Trophoblast cell (in vitro differentiated cells and primary cell): Measurements from ENCODE around the gene CHST11.

ENCODE experiments used
- DNase-seq, 2 donors: peaks; one replicate each; pipeline ENCODE4 v3.0.0-alpha.2; 2016
- H2AFZ ChIP-seq: 2 replicates; pipeline ENCODE4 v1.6.1; 2013; ENCODE audit warnings: low read length, moderate library complexity, mild to moderate bottlenecking; ENCODE audit not compliant: insufficient read depth, poor library complexity
- H2AK5ac ChIP-seq: 2 replicates; pipeline ENCODE4 v1.6.1; 2013; ENCODE audit warnings: mild to moderate bottlenecking, low read length
- H2BK120ac ChIP-seq: 2 replicates; pipeline ENCODE4 v1.6.1; 2013; ENCODE audit warnings: low read length, mild to moderate bottlenecking, moderate library complexity; ENCODE audit not compliant: insufficient read depth, poor library complexity
- H2BK12ac ChIP-seq: 2 replicates; pipeline ENCODE4 v1.6.1; 2013; ENCODE audit warnings: mild to moderate bottlenecking, low read length, moderate library complexity
- H2BK5ac ChIP-seq: 2 replicates; pipeline ENCODE4 v1.6.1; 2013; ENCODE audit warnings: low read length, low read depth, moderate library complexity, mild to moderate bottlenecking; ENCODE audit not compliant: poor library complexity
- H3K14ac ChIP-seq: 2 replicates; pipeline ENCODE4 v1.6.1; 2013; ENCODE audit warnings: mild to moderate bottlenecking, low read length
- H3K18ac ChIP-seq: 2 replicates; pipeline ENCODE4 v1.6.1; 2013; ENCODE audit warnings: mild to moderate bottlenecking, low read length
- H3K23ac ChIP-seq: 2 replicates; pipeline ENCODE4 v1.6.1; 2013; ENCODE audit warnings: low read length
- H3K27ac ChIP-seq: 2 replicates; pipeline ENCODE4 v1.5.1; 2013; ENCODE audit warnings: low read depth, mild to moderate bottlenecking, inconsistent platforms, low read length, moderate library complexity
- H3K27me3 ChIP-seq: 2 replicates; pipeline ENCODE4 v1.6.1; 2013; ENCODE audit warnings: inconsistent platforms, mild to moderate bottlenecking, low read length, moderate library complexity; ENCODE audit not compliant: insufficient read depth
- H3K36me3 ChIP-seq, 2 experiments: 1 replicate in 1 of 2; 2 replicates in 1 of 2; pipeline ENCODE4 v1.6.1; 2013; ENCODE audit warnings: low read length in 2 of 2, mild to moderate bottlenecking in 2 of 2, moderate library complexity in 1 of 2; ENCODE audit not compliant: insufficient read depth in 2 of 2, control insufficient read depth in 1 of 2
- H3K4ac ChIP-seq: 2 replicates; pipeline ENCODE4 v1.6.1; 2013; ENCODE audit warnings: low read depth, mild to moderate bottlenecking, low read length, moderate library complexity
- H3K4me1 ChIP-seq, 2 experiments: 1 replicate in 1 of 2; 2 replicates in 1 of 2; pipeline ENCODE4 v1.6.1; 2013; ENCODE audit warnings: low read length in 2 of 2, mild to moderate bottlenecking in 2 of 2, moderate library complexity in 1 of 2; ENCODE audit not compliant: insufficient read depth in 2 of 2, control insufficient read depth in 1 of 2
- H3K4me2 ChIP-seq: 2 replicates; pipeline ENCODE4 v1.6.1; 2013; ENCODE audit warnings: inconsistent platforms, mild to moderate bottlenecking, low read length, moderate library complexity
- H3K4me3 ChIP-seq: 2 replicates; pipeline ENCODE4 v1.5.1; 2013; ENCODE audit warnings: mild to moderate bottlenecking, low read depth, low read length, inconsistent platforms
- H3K79me1 ChIP-seq: one replicate; pipeline ENCODE4 v1.6.1; 2013; ENCODE audit warnings: low read length
- H3K79me2 ChIP-seq: 2 replicates; pipeline ENCODE4 v1.6.1; 2013; ENCODE audit warnings: low read length, mild to moderate bottlenecking; ENCODE audit not compliant: control insufficient read depth, insufficient read depth, poor library complexity
- H3K9ac ChIP-seq: 2 replicates; pipeline ENCODE4 v1.6.1; 2013; ENCODE audit warnings: mild to moderate bottlenecking, low read length
- H3K9me3 ChIP-seq: 2 replicates; pipeline ENCODE4 v1.6.1; 2013; ENCODE audit warnings: low read depth, mild to moderate bottlenecking, control low read depth, inconsistent platforms, low read length; ENCODE audit not compliant: insufficient read depth
- H4K12ac ChIP-seq: 2 replicates; pipeline ENCODE4 v1.6.1; 2013; ENCODE audit warnings: low read depth, mild to moderate bottlenecking, low read length, moderate library complexity
- H4K8ac ChIP-seq: 2 replicates; pipeline ENCODE4 v1.6.1; 2013; ENCODE audit warnings: low read depth, mild to moderate bottlenecking, low read length, moderate library complexity
- H4K91ac ChIP-seq: one replicate; pipeline ENCODE4 v1.6.1; 2013; ENCODE audit warnings: low read depth, mild to moderate bottlenecking, low read length, moderate library complexity
- WGBS: extraction: QIAGEN DNeasy Blood & Tissue Kit; methylation state at CpG from one replicate; pipeline ENCODE4 v1.1.7; 2013; ENCODE audit warnings: missing lambda C conversion rate; ENCODE audit not compliant: insufficient read length, insufficient coverage; ENCODE audit errors: extremely low coverage; 5-methylcytosine and 5-hydroxymethylcytosine counted together

The CHST11 gene

GRCh38 chr12:104448451-104448850 lies 8.3 kb upstream of the CHST11 start:
- Histone ChIP-seq H3K4me1 (no peaks in the 10 kb centered on the region), H3K4me3 (no peak overlapping the region), H3K9ac (no peak overlapping the region), H3K4me2 (no peak overlapping the region), H2BK120ac (no peak overlapping the region), H2AK5ac (no peak overlapping the region), H2BK5ac (no peak overlapping the region), H3K4ac (no peak overlapping the region), H3K36me3 (no peaks in the 10 kb centered on the region), H3K79me1 (no peaks in the 10 kb centered on the region), H3K9me3 (no peaks in the 10 kb centered on the region), H3K14ac (no peak overlapping the region), H4K91ac (no peak overlapping the region), H2BK12ac (no peak overlapping the region), H3K79me2 (no peaks in the 10 kb centered on the region), H2AFZ (no peak overlapping the region), H3K27me3 (no peaks in the 10 kb centered on the region), H4K8ac (no peak overlapping the region), H3K18ac (no peak overlapping the region), H3K23ac (no peak overlapping the region), H4K12ac (no peak overlapping the region), H3K27ac (no peak overlapping the region)
- peak; percentile 28 to 41 for DNase-seq
- WGBS, result no CpG with 5 or more reads among the region's 1 CpG

GRCh38 chr12:104450700-104451099 lies 6.0 kb upstream of the CHST11 start:
- H2BK12ac ChIP-seq, result no peak overlapping the region
- no peak overlapping the region for H2AFZ ChIP-seq
- no peak overlapping the region for H3K9ac ChIP-seq
- H3K4me3 ChIP-seq, result no peak overlapping the region
- H2BK5ac ChIP-seq, result no peak overlapping the region
- H3K4me1 ChIP-seq, result peaks cover 0 to 5% of the 10 kb centered on the region in 2 experiments
- no peak overlapping the region for H3K27ac ChIP-seq
- H3K18ac ChIP-seq, result no peak overlapping the region
- no peak overlapping the region for H2BK120ac ChIP-seq
- no peak overlapping the region for H3K4ac ChIP-seq
- H4K8ac ChIP-seq, result no peak overlapping the region
- no peak overlapping the region for H4K12ac ChIP-seq
- no peaks in the 10 kb centered on the region for H3K27me3 ChIP-seq
- H3K23ac ChIP-seq, result no peak overlapping the region
- H3K9me3 ChIP-seq, result no peaks in the 10 kb centered on the region
- no peaks in the 10 kb centered on the region for H3K79me1 ChIP-seq
- H4K91ac ChIP-seq, result no peak overlapping the region
- no peaks in the 10 kb centered on the region for H3K36me3 ChIP-seq
- H2AK5ac ChIP-seq, result no peak overlapping the region
- no peak overlapping the region for H3K14ac ChIP-seq
- no peak for DNase-seq
- no peak overlapping the region for H3K4me2 ChIP-seq
- H3K79me2 ChIP-seq, result no peaks in the 10 kb centered on the region

- H3K23ac ChIP-seq, result no peak overlapping the region
- peaks cover 1% of the 10 kb centered on the region for H3K79me2 ChIP-seq
- H2AK5ac ChIP-seq, result no peak overlapping the region
- peaks cover 3% of the 10 kb centered on the region for H3K79me1 ChIP-seq
- H4K91ac ChIP-seq, result no peak overlapping the region
- no peak overlapping the region for H2BK5ac ChIP-seq
- H3K36me3 ChIP-seq, result no peaks in the 10 kb centered on the region
- H4K12ac ChIP-seq, result no peak overlapping the region
- peaks cover 4 to 5% of the 10 kb centered on the region in 2 experiments for H3K4me1 ChIP-seq
- H3K4me3 ChIP-seq, result no peak overlapping the region
- WGBS, result no CpG with 5 or more reads among the region's 1 CpG
- no peaks in the 10 kb centered on the region for H3K27me3 ChIP-seq
- H3K27ac ChIP-seq, result no peak overlapping the region
- no peak for DNase-seq
- no peaks in the 10 kb centered on the region for H3K9me3 ChIP-seq
- H3K18ac ChIP-seq, result no peak overlapping the region
- H3K9ac ChIP-seq, result no peak overlapping the region
- H2BK120ac ChIP-seq, result no peak overlapping the region
- no peak overlapping the region for H2BK12ac ChIP-seq
- no peak overlapping the region for H3K4me2 ChIP-seq
- H3K4ac ChIP-seq, result no peak overlapping the region
- no peak overlapping the region for H3K14ac ChIP-seq
- H2AFZ ChIP-seq, result no peak overlapping the region
- H4K8ac ChIP-seq, result no peak overlapping the region
Measured at GRCh38 chr12:104452087-104452486, 4.7 kb upstream of the CHST11 start.

- H2AK5ac ChIP-seq, result no peak overlapping the region
- DNase-seq, result no peak
- no peak overlapping the region for H2AFZ ChIP-seq
- H3K14ac ChIP-seq, result no peak overlapping the region
- H3K4me3 ChIP-seq, result no peak overlapping the region
- H2BK12ac ChIP-seq, result no peak overlapping the region
- H2BK120ac ChIP-seq, result no peak overlapping the region
- peaks cover 13% of the 10 kb centered on the region for H3K79me1 ChIP-seq
- H4K91ac ChIP-seq, result no peak overlapping the region
- H3K9me3 ChIP-seq, result no peaks in the 10 kb centered on the region
- no peak overlapping the region for H3K4me2 ChIP-seq
- no peak overlapping the region for H3K9ac ChIP-seq
- no peak overlapping the region for H2BK5ac ChIP-seq
- no peaks in the 10 kb centered on the region for H3K27me3 ChIP-seq
- H3K4me1 ChIP-seq, result peaks cover 4 to 5% of the 10 kb centered on the region in 2 experiments
- no peak overlapping the region for H4K8ac ChIP-seq
- WGBS, result 100% methylated on average over 2 of the region's 2 CpGs
- no peak overlapping the region for H3K27ac ChIP-seq
- H4K12ac ChIP-seq, result no peak overlapping the region
- H3K23ac ChIP-seq, result no peak overlapping the region
- H3K36me3 ChIP-seq, result no peaks in the 10 kb centered on the region
- no peak overlapping the region for H3K18ac ChIP-seq
- no peak overlapping the region for H3K4ac ChIP-seq
- H3K79me2 ChIP-seq, result peaks cover 10% of the 10 kb centered on the region
Measured at GRCh38 chr12:104453133-104453532, 3.6 kb upstream of the CHST11 start.
